T1000 (cell line): ENCODE results near the gene PXMP4.

Experiments used
- DNase-seq: peaks from one replicate; lab custom pipeline; 2025; ENCODE audit warnings: mixed read lengths; lab: John Stamatoyannopoulos, UW

The PXMP4 gene

DNA sequence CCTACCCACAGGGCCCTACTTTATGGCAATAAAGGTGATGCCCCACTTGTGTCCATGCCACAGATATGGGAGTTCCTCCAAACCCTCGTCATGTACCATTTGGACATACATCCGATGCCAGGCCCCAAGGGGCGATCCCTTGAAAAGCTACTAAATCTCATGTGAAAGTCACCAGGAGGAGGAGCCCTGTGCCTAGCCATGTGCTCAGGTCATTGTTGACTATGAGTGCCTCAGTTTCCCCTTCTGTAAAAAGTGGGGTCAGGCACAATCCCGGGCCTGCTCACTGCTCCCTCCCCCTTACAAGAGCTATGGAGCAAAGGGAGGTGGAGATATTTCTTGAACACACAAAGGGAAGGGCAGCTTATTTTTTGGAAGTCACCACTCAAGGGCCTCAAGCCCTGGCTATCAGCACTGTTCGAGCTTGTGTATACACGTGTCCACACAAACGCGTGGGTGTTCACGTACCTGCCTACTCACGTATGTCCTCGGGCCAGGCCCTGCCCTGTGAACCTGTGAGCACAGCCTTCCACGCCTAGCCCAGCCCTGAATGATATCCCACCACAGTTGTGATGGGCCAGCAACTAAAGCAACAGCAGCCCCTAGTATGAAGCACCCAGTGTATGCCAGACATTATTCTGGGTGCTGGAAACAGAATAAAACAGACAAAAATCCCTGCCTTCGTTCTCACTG lies 51.5 kb downstream of the PXMP4 start:
- no peak for DNase-seq

DNA sequence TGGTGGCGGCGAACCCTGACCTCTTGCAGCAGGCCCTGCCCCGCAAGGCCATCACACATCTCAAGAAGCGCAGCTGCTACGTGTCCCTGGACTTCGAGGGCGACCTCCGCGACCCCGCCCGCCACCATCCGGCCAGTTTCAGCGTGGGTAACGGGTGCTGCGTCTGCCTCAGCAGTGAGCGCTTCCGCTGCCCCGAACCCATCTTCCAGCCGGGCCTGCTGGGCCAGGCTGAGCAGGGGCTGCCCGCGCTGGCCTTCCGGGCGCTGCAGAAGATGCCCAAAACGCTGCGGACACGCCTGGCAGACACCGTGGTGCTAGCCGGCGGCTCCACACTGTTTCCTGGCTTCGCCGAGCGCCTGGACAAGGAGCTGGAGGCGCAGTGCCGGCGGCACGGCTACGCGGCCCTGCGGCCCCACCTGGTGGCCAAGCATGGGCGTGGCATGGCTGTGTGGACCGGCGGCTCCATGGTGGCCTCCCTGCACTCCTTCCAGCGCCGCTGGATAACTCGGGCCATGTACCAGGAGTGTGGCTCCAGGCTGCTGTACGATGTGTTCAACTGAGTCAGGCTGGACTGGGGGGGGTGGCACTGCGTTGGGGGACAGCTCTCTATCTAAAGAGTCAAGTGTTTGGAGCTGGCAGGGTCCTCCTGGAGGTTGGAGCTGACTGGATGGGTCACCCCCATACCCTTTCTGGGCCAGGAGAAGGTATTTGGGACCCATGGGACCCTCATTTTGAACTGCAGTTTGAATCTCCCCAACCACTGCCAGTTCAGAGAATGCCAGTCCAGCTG lies 52.2 kb downstream of the PXMP4 start:
- peak; percentile 70 for DNase-seq

DNA sequence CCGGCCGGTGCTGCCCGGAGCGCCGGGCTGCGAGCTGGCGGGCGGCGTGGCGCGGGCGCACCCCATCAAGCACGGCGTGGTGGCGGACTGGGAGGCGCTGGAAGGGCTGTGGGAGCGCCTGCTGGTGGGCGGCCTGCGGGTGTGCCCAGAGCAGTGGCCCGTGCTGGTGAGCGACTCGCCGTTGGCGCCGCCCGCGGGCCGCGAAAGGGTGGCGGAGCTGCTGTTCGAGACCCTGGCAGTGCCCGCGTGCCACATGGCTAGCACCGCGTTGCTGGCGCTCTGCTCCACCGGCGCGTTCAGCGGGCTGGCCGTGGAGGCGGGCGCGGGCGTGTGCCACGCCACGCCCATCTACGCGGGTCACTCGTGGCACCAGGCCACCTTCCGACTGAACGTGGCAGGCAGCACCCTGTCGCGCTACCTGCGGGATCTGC lies 52.9 kb downstream of the PXMP4 start:
- no peak for DNase-seq

- peak; percentile 94 for DNase-seq
These were observed 53.5 kb downstream of the PXMP4 start, which contains the start of gene ACTL10 for GRCh38 chr20:33666293-33667244. Gene ACTL10 (plus strand): TSS chr20:33666943. CDS start chr20:33667498, 555 bp downstream.

DNA sequence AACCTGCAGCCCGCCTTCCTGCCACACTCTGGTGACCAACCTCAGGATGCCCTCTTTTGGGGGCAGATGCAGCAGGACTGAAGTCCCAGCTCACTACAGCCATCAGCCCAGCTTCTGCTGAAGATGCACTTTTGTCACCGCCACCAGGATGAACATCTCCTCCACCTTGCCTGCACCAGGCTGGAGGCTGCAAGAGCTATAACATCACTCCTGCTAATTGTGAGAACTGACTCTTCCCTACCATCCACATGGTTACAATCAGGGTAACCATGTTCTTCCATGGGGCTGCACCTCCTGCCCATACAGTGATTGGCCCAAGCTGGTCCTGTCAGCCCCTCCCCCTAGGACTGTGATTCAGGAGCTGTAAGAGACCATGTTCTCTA lies 55.4 kb downstream of the PXMP4 start:
- no peak for DNase-seq

DNA sequence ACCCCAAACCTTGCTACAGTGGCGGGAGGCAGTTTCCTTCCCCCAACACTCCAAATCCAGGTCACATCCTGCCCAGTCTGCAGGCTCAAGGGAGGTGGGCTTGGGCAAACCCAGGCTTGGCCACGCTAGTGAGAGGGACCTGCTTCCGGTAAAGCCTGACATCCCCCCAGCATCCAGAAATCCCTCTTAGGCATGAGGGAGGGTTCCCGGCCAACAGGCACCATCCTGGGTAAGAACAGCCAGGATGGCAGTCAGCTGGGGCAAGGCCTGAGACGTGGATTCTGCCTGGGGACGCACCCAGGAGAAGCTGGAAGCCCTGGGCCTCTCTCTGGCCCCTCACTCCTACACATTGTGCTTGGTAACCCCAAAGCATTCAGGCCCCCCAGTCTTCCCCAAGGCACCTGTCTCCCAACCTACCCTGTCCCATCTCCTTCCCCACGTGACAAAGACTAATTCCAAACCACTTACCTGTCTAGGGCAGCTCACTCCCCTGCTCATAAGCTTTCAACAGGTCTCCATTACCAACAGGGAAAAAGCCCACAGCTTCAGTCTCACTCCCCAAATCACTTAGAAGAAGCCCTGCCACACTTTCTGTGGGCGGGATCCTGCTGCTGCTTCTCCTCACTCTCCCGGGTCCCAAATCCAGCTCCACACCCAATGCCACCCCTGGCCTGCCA lies 55.9 kb downstream of the PXMP4 start:
- DNase-seq: no peak

DNA sequence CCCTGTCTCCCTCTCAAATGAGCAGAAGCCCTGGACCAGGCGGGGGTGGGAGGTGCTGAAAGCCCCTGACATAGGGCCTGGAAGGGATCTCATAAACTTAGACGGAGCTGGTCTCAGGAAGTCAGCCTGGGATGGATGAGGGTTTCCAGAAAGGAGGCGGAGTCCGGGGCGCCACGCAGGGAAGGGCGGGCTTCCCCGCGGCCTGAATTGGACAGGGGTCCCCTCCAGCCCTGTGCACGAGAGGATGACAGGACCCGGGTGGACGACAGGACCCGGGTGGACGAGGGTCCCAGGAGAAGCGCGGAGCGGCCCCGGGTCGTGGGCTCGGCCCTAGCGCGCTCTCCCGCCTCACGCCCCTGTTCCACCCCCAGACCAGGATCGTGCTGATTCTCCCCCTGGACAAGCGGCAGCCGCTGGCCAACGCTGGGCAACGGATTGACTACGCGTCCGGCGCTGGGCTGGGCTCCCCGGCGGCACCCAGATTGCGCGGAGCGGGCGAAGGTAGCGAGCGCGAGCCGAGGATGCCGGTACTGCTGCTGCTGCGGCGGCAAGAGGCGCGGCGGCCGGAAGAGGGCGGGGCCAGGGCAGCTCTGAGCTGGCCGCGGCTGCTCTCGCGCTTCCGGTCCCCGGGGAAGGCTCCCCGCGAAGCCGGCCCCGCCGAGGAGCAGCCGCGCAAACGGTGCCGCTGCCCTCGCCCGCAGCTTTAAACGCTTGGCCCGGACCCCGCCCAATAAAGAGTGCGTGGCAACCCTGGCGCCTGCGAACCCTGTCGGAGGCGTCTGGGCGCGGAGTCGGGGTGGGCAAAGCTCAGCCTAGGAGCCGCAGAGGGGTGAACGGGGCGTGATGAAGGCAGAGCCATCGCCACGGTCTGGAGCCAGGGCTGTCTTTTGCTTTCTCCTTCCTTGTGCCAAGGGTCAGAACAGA lies 56.7 kb downstream of the PXMP4 start:
- DNase-seq: peak; percentile 68

- no peak for DNase-seq
These were observed 57.9 kb downstream of the PXMP4 start, which contains the start of gene C20orf144 for GRCh38 chr20:33662172-33662571. Gene C20orf144 (plus strand): TSS chr20:33662327. CDS start chr20:33662346, 19 bp downstream.

GRCh38 chr20:33660685-33661058 lies 59.4 kb downstream of the PXMP4 start:
- DNase-seq: no peak

- DNase-seq: no peak
These were observed 60.0 kb downstream of the PXMP4 start for GRCh38 chr20:33660035-33660684.

- no peak for DNase-seq
These were observed 60.6 kb downstream of the PXMP4 start for GRCh38 chr20:33659341-33660034.

- no peak for DNase-seq
These were observed 61.2 kb downstream of the PXMP4 start for GRCh38 chr20:33658929-33659328.

- DNase-seq: no peak
These were observed 61.6 kb downstream of the PXMP4 start for GRCh38 chr20:33658510-33658909.

DNA sequence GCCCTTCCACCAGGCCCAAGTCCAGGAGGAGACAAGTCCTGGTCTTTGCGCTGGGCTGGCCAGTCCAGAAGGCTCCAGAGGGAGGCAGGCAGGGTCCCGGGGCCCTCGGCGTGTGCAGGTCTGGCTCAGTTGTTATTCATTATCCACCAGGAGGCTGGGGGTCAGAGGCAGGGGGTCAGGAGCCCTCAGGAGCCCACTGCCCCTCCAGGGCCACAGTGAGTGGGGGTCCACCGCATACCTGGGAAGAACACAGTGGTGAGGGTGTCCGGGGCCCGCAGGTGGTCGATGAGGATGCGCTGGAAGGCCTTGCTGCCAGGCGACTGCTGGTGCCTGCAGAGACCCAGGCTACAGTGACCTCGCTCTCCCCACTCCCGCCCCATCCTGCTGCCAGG lies 62.4 kb downstream of the PXMP4 start:
- DNase-seq: no peak

- DNase-seq: no peak
These were observed 63.1 kb downstream of the PXMP4 start for GRCh38 chr20:33656783-33657703.

- no peak for DNase-seq
These were observed 63.9 kb downstream of the PXMP4 start for GRCh38 chr20:33656010-33656782.

GRCh38 chr20:33655164-33655563 lies 64.9 kb downstream of the PXMP4 start:
- no peak for DNase-seq
